ENCODE results near the gene MFSD1. TPM values are rescaled to one million over a fixed set of nuclear protein-coding genes. Genes with fewer than 3 reads are reported as not detected.

The MFSD1 gene
- total RNA-seq, 1 donor: 142 TPM

DNA sequence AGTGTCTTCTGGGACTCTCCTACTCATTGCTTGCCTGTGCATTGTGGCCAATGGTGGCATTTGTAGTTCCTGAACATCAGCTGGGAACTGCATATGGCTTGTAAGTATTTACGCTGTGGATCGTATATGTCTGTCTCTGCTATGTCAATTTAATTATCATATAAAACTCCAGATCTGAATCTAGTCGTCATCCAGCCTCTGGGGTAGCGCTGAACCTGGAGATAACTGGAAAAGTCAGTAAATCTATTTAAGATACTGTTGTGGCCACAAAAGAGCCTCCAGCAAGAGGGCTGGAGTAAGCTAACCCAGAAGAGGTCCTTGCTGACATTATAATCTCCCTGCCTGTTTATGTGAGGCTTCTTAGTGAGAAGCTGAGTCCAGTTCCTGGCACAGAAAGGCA is 21.6 kb downstream of the MFSD1 start:
- TF ChIP-seq, protein P1, sequence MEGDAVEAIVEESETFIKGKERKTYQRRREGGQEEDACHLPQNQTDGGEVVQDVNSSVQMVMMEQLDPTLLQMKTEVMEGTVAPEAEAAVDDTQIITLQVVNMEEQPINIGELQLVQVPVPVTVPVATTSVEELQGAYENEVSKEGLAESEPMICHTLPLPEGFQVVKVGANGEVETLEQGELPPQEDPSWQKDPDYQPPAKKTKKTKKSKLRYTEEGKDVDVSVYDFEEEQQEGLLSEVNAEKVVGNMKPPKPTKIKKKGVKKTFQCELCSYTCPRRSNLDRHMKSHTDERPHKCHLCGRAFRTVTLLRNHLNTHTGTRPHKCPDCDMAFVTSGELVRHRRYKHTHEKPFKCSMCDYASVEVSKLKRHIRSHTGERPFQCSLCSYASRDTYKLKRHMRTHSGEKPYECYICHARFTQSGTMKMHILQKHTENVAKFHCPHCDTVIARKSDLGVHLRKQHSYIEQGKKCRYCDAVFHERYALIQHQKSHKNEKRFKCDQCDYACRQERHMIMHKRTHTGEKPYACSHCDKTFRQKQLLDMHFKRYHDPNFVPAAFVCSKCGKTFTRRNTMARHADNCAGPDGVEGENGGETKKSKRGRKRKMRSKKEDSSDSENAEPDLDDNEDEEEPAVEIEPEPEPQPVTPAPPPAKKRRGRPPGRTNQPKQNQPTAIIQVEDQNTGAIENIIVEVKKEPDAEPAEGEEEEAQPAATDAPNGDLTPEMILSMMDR (IDR thresholded peaks at IDR 0.05; ENCODE audit: insufficient read depth, low read depth, low read length): no peak
- no peak overlapping the region for H3K4me3 ChIP-seq (ENCODE audit: low read depth, low read length)
- DNase-seq (ENCODE audit: low read depth): no peak

GRCh38 chr3:158827773-158828172 is 25.9 kb downstream of the MFSD1 start:
- DNase-seq (ENCODE audit: low read depth): no peak
- H3K4me3 ChIP-seq (ENCODE audit: low read depth, low read length): no peak overlapping the region
- TF ChIP-seq, protein P1 (IDR thresholded peaks at IDR 0.05; ENCODE audit: insufficient read depth, low read depth, low read length): no peak

GRCh38 chr3:158830391-158830790 is 28.5 kb downstream of the MFSD1 start:
- no peak for DNase-seq (ENCODE audit: low read depth)
- TF ChIP-seq, protein P1 (IDR thresholded peaks at IDR 0.05; ENCODE audit: insufficient read depth, low read depth, low read length): no peak
- H3K4me3 ChIP-seq (ENCODE audit: low read depth, low read length): no peak overlapping the region

DNA sequence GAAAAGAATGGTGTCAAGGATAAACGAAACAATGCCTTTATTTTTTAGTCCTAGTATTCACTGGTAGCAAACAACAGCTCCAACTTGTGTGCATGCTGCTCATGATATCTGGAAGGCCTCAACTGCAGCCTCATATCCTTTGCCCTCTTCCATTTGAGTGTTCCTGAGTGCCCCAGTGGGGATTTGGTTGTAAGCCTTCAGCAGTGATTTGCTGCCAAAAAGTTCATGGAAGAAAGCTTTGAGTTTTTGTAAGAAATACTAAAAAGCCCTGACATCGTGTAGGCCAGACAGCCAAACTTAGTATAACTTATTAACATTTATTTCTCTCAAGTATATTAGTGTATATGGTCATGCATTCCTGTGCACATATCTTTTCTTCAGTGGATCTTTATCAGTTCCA is 30.0 kb downstream of the MFSD1 start:
- DNase-seq (ENCODE audit: low read depth): no peak
- H3K4me3 ChIP-seq (ENCODE audit: low read depth, low read length): no peak overlapping the region
- TF ChIP-seq, protein P1 (IDR thresholded peaks at IDR 0.05; ENCODE audit: insufficient read depth, low read depth, low read length): no peak

DNA sequence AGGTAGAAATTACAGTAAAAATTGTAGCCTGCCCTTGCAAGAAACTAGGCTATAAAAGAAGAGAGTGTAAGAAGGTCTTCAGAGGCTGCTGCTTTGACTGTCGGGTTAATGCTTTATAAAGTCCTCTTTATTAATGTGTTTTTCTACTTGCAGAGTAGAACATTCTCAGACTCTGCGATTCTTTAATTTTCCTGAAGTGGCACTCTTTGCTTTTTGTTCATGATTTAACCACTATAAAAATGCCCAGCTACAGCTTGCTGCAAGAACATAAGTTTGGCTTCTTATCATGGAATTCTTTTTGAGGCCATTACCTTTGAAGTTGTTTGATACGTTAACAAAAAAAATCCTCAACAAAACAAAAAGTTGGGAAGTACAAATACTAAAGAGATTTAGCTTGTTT is 33.8 kb downstream of the MFSD1 start:
- TF ChIP-seq, protein P1 (IDR thresholded peaks at IDR 0.05; ENCODE audit: insufficient read depth, low read depth, low read length): no peak
- no peak overlapping the region for H3K4me3 ChIP-seq (ENCODE audit: low read depth, low read length)
- DNase-seq (ENCODE audit: low read depth): no peak

- TF ChIP-seq, protein P1 (IDR thresholded peaks at IDR 0.05; ENCODE audit: insufficient read depth, low read depth, low read length): no peak
- no peak overlapping the region for H3K4me3 ChIP-seq (ENCODE audit: low read depth, low read length)
- DNase-seq (ENCODE audit: low read depth): no peak
Measured at GRCh38 chr3:158836312-158836711, 34.5 kb downstream of the MFSD1 start.

GRCh38 chr3:158837240-158837639 is 35.4 kb downstream of the MFSD1 start:
- DNase-seq (ENCODE audit: low read depth): no peak
- TF ChIP-seq, protein P1 (IDR thresholded peaks at IDR 0.05; ENCODE audit: insufficient read depth, low read depth, low read length): no peak
- H3K4me3 ChIP-seq (ENCODE audit: low read depth, low read length): no peak overlapping the region
